SK-N-SH (cell line): ENCODE data around the gene UBE2L6. TPM values are rescaled to one million over a fixed set of nuclear protein-coding genes. Genes with fewer than 3 reads are reported as not detected.
A peak's percentile ranks its signal among the peaks of the same experiment; 100 is the strongest.

Experiments used
- CTCF ChIA-PET: fragments of 300-600, 350-600 bp; formaldehyde crosslinking; extraction: SDS; loops from one replicate; lab custom pipeline; 2021; lab: Yijun Ruan, JAX
- POLR2A ChIA-PET: fragments of 350-600 bp; sonication (Branson Sonifier 250); formaldehyde crosslinking; extraction: SDS; loops from one replicate; lab custom pipeline; 2020; ENCODE audit warnings: antibody characterized with exemption, inconsistent platforms; lab: Yijun Ruan, JAX
- DNase-seq: peaks from one replicate; pipeline ENCODE4 v3.0.0; 2012
- H2AFZ ChIP-seq: fragments of 200-600 bp; sonication (generic); 2 replicates; pipeline ENCODE4 v1.8.1; 2016; ENCODE audit warnings: antibody characterized with exemption, mild to moderate bottlenecking, low read depth
- H3F3A ChIP-seq: fragments of 200-600 bp; sonication (generic); replicated peaks from 2 replicates; pipeline ENCODE3; 2016; ENCODE audit warnings: antibody characterized with exemption, mild to moderate bottlenecking; ENCODE audit not compliant: insufficient read depth
- H3K27ac ChIP-seq, 2 experiments: fragments of 200-500 bp in 1 of 2; fragments of 200-600 bp in 1 of 2; sonication (Bioruptor generic) in 1 of 2; sonication (generic), shearing (Covaris generic) in 1 of 2; 2 replicates each; pipeline versions ENCODE4 v1.5.1 to v1.6.1; 2014 to 2016; ENCODE audit warnings: low read depth in 2 of 2, inconsistent platforms in 1 of 2, low read length in 1 of 2, mild to moderate bottlenecking in 1 of 2, mixed read lengths in 1 of 2
- H3K27me3 ChIP-seq: fragments of 200-600 bp; sonication (generic), shearing (Covaris generic); 2 replicates; pipeline ENCODE4 v1.6.1; 2016; ENCODE audit warnings: mixed run types; ENCODE audit not compliant: insufficient read depth
- H3K36me3 ChIP-seq, 2 experiments: fragments of 200-500 bp in 1 of 2; fragments of 200-600 bp in 1 of 2; sonication (Bioruptor generic) in 1 of 2; sonication (generic) in 1 of 2; replicated peaks in 1 of 2; 2 replicates each; pipeline versions ENCODE3 to v1.5.1; 2014 to 2016; ENCODE audit warnings: low read length in 1 of 2, mild to moderate bottlenecking in 1 of 2; ENCODE audit not compliant: insufficient read depth in 2 of 2, control insufficient read depth in 1 of 2
- H3K4me1 ChIP-seq, 2 experiments: fragments of 200-500 bp in 1 of 2; fragments of 200-600 bp in 1 of 2; sonication (Bioruptor generic) in 1 of 2; sonication (generic), shearing (Covaris generic) in 1 of 2; 2 replicates each; pipeline versions ENCODE4 v1.5.1 to v1.6.1; 2014 to 2016; ENCODE audit warnings: low read depth in 1 of 2, low read length in 1 of 2, mixed run types in 1 of 2; ENCODE audit not compliant: insufficient read depth in 2 of 2, control insufficient read depth in 1 of 2
- H3K4me2 ChIP-seq: fragments of 200-600 bp; sonication (generic), shearing (Covaris generic); 2 replicates; pipeline ENCODE4 v1.6.1; 2017; ENCODE audit warnings: mixed run types
- H3K4me3 ChIP-seq, 2 experiments: fragments of 200-500 bp in 1 of 2; fragments of 200-600 bp in 1 of 2; sonication (Bioruptor generic) in 1 of 2; sonication (generic), shearing (Covaris generic) in 1 of 2; 2 replicates each; pipeline versions ENCODE4 v1.5.1 to v1.8.1; 2014 to 2016; ENCODE audit warnings: low read depth in 2 of 2, inconsistent platforms in 1 of 2, low read length in 1 of 2, mild to moderate bottlenecking in 1 of 2, mixed read lengths in 1 of 2, moderate library complexity in 1 of 2
- H3K79me2 ChIP-seq: fragments of 200-600 bp; sonication (generic); 2 replicates; pipeline ENCODE4 v1.8.1; 2017; ENCODE audit warnings: mild to moderate bottlenecking; ENCODE audit not compliant: insufficient read depth
- H3K9ac ChIP-seq: fragments of 200-600 bp; sonication (generic); 2 replicates; pipeline ENCODE4 v1.6.1; 2017; ENCODE audit warnings: mixed run types
- H3K9me2 ChIP-seq: fragments of 200-600 bp; sonication (generic); 2 replicates; pipeline ENCODE4 v1.6.1; 2017; ENCODE audit warnings: mixed run types
- H3K9me3 ChIP-seq: fragments of 200-600 bp; sonication (generic); 2 replicates; pipeline ENCODE4 v1.6.1; 2017; ENCODE audit warnings: mixed run types, mild to moderate bottlenecking, moderate library complexity
- H4K20me1 ChIP-seq: fragments of 200-600 bp; sonication (generic); 2 replicates; pipeline ENCODE4 v1.6.1; 2017; ENCODE audit warnings: mild to moderate bottlenecking, mixed run types; ENCODE audit not compliant: insufficient read depth
- CTCF ChIP-seq: fragments of 200-600 bp; sonication (generic); IDR thresholded peaks from 2 replicates; pipeline ENCODE4 v1.6.1; 2017; ENCODE audit warnings: antibody characterized with exemption, mild to moderate bottlenecking, moderate library complexity
- EZH2phosphoT487 ChIP-seq: fragments of 200-600 bp; sonication (generic); IDR thresholded peaks from 2 replicates; pipeline ENCODE4 v1.6.1; 2017; ENCODE audit warnings: low read depth, mixed run types, mild to moderate bottlenecking, antibody characterized with exemption, moderate library complexity, borderline replicate concordance
- FOSL2 ChIP-seq: IDR thresholded peaks from 2 replicates; pipeline ENCODE4 v1.4.0; 2012; ENCODE audit warnings: low read depth, mild to moderate bottlenecking, moderate library complexity, borderline replicate concordance
- FOXJ3 ChIP-seq: sonication (generic); formaldehyde crosslinking; IDR thresholded peaks from 2 replicates; pipeline ENCODE4 v1.5.1; 2020; ENCODE audit warnings: mild to moderate bottlenecking, missing genetic modification reagents
- GABPA ChIP-seq: IDR thresholded peaks from 2 replicates; pipeline ENCODE4 v1.4.0; 2012; ENCODE audit warnings: low read depth, mild to moderate bottlenecking
- POLR2AphosphoS5 ChIP-seq: IDR thresholded peaks from 2 replicates; pipeline ENCODE4 v1.6.1; 2012; ENCODE audit warnings: low read depth, low read length
- RAD21 ChIP-seq: IDR thresholded peaks from 2 replicates; pipeline ENCODE4 v1.6.1; 2012; ENCODE audit warnings: mild to moderate bottlenecking, low read length
- RFX5 ChIP-seq: IDR thresholded peaks from 2 replicates; pipeline ENCODE4 v1.6.1; 2012; ENCODE audit warnings: mild to moderate bottlenecking, improper control_type of control experiment, low read length
- RXRA ChIP-seq: IDR thresholded peaks from 2 replicates; pipeline ENCODE4 v1.4.0; 2012; ENCODE audit warnings: low read depth, mild to moderate bottlenecking, borderline replicate concordance
- TAF1 ChIP-seq: IDR thresholded peaks from 2 replicates; pipeline ENCODE4 v1.6.1; 2012; ENCODE audit warnings: low read depth, mild to moderate bottlenecking, low read length, moderate library complexity, borderline replicate concordance
- TCF12 ChIP-seq: IDR thresholded peaks from 2 replicates; pipeline ENCODE4 v1.4.0; 2012
- TEAD4 ChIP-seq: IDR thresholded peaks from 2 replicates; pipeline ENCODE4 v1.4.0; 2012; ENCODE audit warnings: mild to moderate bottlenecking, borderline replicate concordance; ENCODE audit not compliant: insufficient read depth
- USF1 ChIP-seq: IDR thresholded peaks from 2 replicates; pipeline ENCODE4 v1.4.0; 2012; ENCODE audit warnings: low read depth, borderline replicate concordance
- USF2 ChIP-seq: fragments of 150-350 bp; IDR thresholded peaks from 2 replicates; pipeline ENCODE4 v1.6.1; 2017; ENCODE audit warnings: antibody characterized with exemption, low read length, low read depth, borderline replicate concordance
- WGBS: methylation state at CpG from one replicate; pipeline ENCODE4 v1.1.6; 2017; ENCODE audit warnings: low lambda C conversion rate; 5-methylcytosine and 5-hydroxymethylcytosine counted together
- polyA plus RNA-seq, 3 experiments: library from polyadenylated mRNA; depleted of rRNA; stranded (reverse); fragments of >200 nt; gene quantifications; 2 replicates each; pipeline ENCODE4 v1.2.3, GENCODE V29; 2012

UBE2L6 gene
- polyA plus RNA-seq, 1 of the 3 experiments (the other 2 are of a cell fraction), result 77.0 TPM

- 31% methylated on average over 14 of the region's 15 CpGs for WGBS
- peak overlapping the region; percentile 79 for H3K9ac ChIP-seq
- H3K4me2 ChIP-seq, result peak overlapping the region; percentile 95
- H3K9me3 ChIP-seq, result no peaks in the 10 kb centered on the region
- H3K4me3 ChIP-seq, result peak overlapping the region; percentile 82 to 96
- no peaks in the 10 kb centered on the region for H3K27me3 ChIP-seq
- peaks cover 0 to 13% of the 10 kb centered on the region in 2 experiments; a peak in 1 of 4 replicates for H3K4me1 ChIP-seq
- no peaks in the 10 kb centered on the region; the same call in 1 of the 2 replicates for H3K79me2 ChIP-seq
- H3K27ac ChIP-seq, result peak overlapping the region; percentile 36 to 57; a peak in 3 of 4 replicates
- H3F3A ChIP-seq, result no peaks in the 10 kb centered on the region
- POLR2A ChIA-PET, result interaction anchor here (0.6 to 2.8 kb wide), 6 partner anchors 70 to 977 kb away, joined by 3 to 24 read pairs (median 4); partner anchors contain the start of gene YPEL4
- no peaks in the 10 kb centered on the region for H3K9me2 ChIP-seq
- no peaks in the 10 kb centered on the region for H3K36me3 ChIP-seq
- H2AFZ ChIP-seq, result peak overlapping the region; percentile 88
- CTCF ChIA-PET, result interaction anchor here (0.6 to 9.3 kb wide), 33 partner anchors 9 to 242 kb away, joined by 3 to 326 read pairs (median 7); partner anchors contain the start of genes RTN4RL2, SERPING1, SLC43A1 and TNKS1BP1
- no peaks in the 10 kb centered on the region for H4K20me1 ChIP-seq
- peak; percentile 35 for DNase-seq
- no peak for TF ChIP-seq POLR2AphosphoS5
- no peak for TF ChIP-seq TAF1
- no peak for TF ChIP-seq FOSL2
- TF ChIP-seq CTCF, result no peak
- no peak for TF ChIP-seq TEAD4
- TF ChIP-seq USF2, result no peak
- TF ChIP-seq EZH2phosphoT487, result no peak
- no peak for TF ChIP-seq USF1
- TF ChIP-seq TCF12, result no peak
- TF ChIP-seq FOXJ3 (CRISPR knock-in tag), result no peak
- TF ChIP-seq RAD21, result no peak
- TF ChIP-seq GABPA, result no peak
- TF ChIP-seq RXRA, result no peak
- no peak for TF ChIP-seq RFX5
- TF ChIP-seq, all 33 proteins: peak for 0
These were observed 462 bp downstream of the UBE2L6 start for GRCh38 chr11:57566905-57567514.
